Stomach (tissue), 19 donors: ENCODE measurements around the gene MRPS6. TPM values are rescaled to one million over a fixed set of nuclear protein-coding genes. Genes with fewer than 3 reads are reported as not detected.
A peak's percentile ranks its signal among the peaks of the same experiment; 100 is the strongest.

Source experiments
- DNase-seq, 2 donors: peaks; one replicate each; pipeline versions ENCODE4 v3.0.0 to v3.0.0-alpha.2; 2013 to 2019
- H3K27ac ChIP-seq, 5 donors: fragments of 200-600 bp in 4 of 5; sonication (generic) in 4 of 5; one replicate each; pipeline ENCODE4 v1.5.1; 2013 to 2019; ENCODE audit warnings: mild to moderate bottlenecking in 1 of 5, moderate library complexity in 1 of 5
- H3K27me3 ChIP-seq, 3 donors: fragments of 200-600 bp; sonication (generic); one replicate each; pipeline ENCODE4 v1.5.1; 2017 to 2019; ENCODE audit warnings: mixed run types in 1 of 3
- H3K36me3 ChIP-seq, 4 donors: fragments of 200-600 bp; sonication (generic); 1 replicate in 3 of 4; 2 replicates in 1 of 4; pipeline ENCODE4 v1.5.1; 2016 to 2019
- H3K4me1 ChIP-seq, 4 donors: fragments of 200-600 bp; sonication (generic); one replicate each; pipeline ENCODE4 v1.5.1; 2016 to 2019
- H3K4me3 ChIP-seq, 4 donors: fragments of 200-600 bp; sonication (generic) in 3 of 4; one replicate each; pipeline ENCODE4 v1.5.1; 2016 to 2019; ENCODE audit warnings: mild to moderate bottlenecking in 1 of 4
- H3K9me3 ChIP-seq, 4 donors: fragments of 200-600 bp; sonication (generic); one replicate each; pipeline ENCODE4 v1.5.1; 2016 to 2019
- EP300 ChIP-seq: sonication (generic); formaldehyde crosslinking; IDR thresholded peaks from one replicate; pipeline ENCODE4 v1.6.1; 2017; ENCODE audit warnings: antibody characterized with exemption
- POLR2A ChIP-seq, 4 donors: fragments of 450-650 bp; IDR thresholded peaks; one replicate each; pipeline ENCODE4 v1.6.1; 2016; ENCODE audit warnings: antibody characterized with exemption in 4 of 4, control low read depth in 2 of 4, mild to moderate bottlenecking in 1 of 4, moderate library complexity in 1 of 4
- POLR2AphosphoS5 ChIP-seq, 3 donors: sonication (generic); formaldehyde crosslinking; IDR thresholded peaks; one replicate each; pipeline ENCODE4 v1.6.1; 2016; ENCODE audit warnings: antibody characterized with exemption in 3 of 3
- WGBS, 5 donors: extraction: QIAGEN DNeasy Blood & Tissue Kit in 3 of 5; methylation state at CpG; one replicate each; pipeline versions ENCODE4 v1.1.5 to v1.1.7; 2013 to 2018; 5-methylcytosine and 5-hydroxymethylcytosine counted together
- intact Hi-C: fragments of 100-400 bp; cut with DNase I; formaldehyde crosslinking; loops from one replicate; pipeline ENCODE4 v1.15.1; 2023; ENCODE audit warnings: low total_unique reads
- long read RNA-seq, 10 donors: transcript quantifications; one replicate each; lab custom pipeline, GENCODE V29; 2026
- polyA plus RNA-seq, 3 donors: library from polyadenylated mRNA; stranded (reverse); fragments of 200-250 nt; gene quantifications; one replicate each; pipeline ENCODE4 v1.2.3, GENCODE V29; 2013
- total RNA-seq, 5 donors: library from RNA; depleted of rRNA; stranded (reverse); fragments of >200 nt; gene quantifications; one replicate each; pipeline versions ENCODE4 v1.1.0 to v1.2.3, GENCODE V29; 2014 to 2016
- TF ChIP-seq, protein P1 (sequence below), 7 experiments: fragments of 450-650 bp in 4 of 7; fragments of 200-600 bp in 3 of 7; sonication (generic) in 3 of 7; IDR thresholded peaks; one replicate each; pipeline ENCODE4 v1.5.1; 2016 to 2019; ENCODE audit warnings: antibody characterized with exemption in 7 of 7, control low read depth in 2 of 7, mild to moderate bottlenecking in 1 of 7
- donor health status: healthy with polysubstance abuse.
- donor health status: Bipolar disorder and iron deficiency.
- donor health status: healthy.

The MRPS6 gene
- total RNA-seq (100 to 1,000 TPM in 1 of 5 donors, 10 to 100 TPM in 4; 21.3 to 219 (median 46.8) TPM), polyA plus RNA-seq (10 to 100 TPM; 50.1 to 68.8 (median 52.5) TPM)
- long read RNA-seq, donor 1, transcript MRPS6-201 (3 exons, 990 nt) = major isoform, 22 of 24 reads
- long read RNA-seq, donor 1, partial matches to known transcripts = 0 of 24 reads
- long read RNA-seq, donor 1, other reads (novel, unspliced or antisense) = 0 of 24 reads
- long read RNA-seq, donor 2, transcript MRPS6-201 (3 exons, 990 nt) = major isoform, 33 of 39 reads
- long read RNA-seq, donor 2, transcript MRPS6-204 (2 exons, 3,934 nt) = minor isoform, 6 of 39 reads
- long read RNA-seq, donor 2, partial matches to known transcripts = 0 of 39 reads
- long read RNA-seq, donor 2, other reads (novel, unspliced or antisense) = 0 of 39 reads
- long read RNA-seq, donor 3, transcript MRPS6-201 (3 exons, 990 nt) = major isoform, 31 of 33 reads
- long read RNA-seq, donor 3, partial matches to known transcripts = 0 of 33 reads
- long read RNA-seq, donor 3, other reads (novel, unspliced or antisense) = 0 of 33 reads
- long read RNA-seq, donor 4, transcript MRPS6-201 (3 exons, 990 nt) = major isoform, 9 of 9 reads
- long read RNA-seq, donor 4, partial matches to known transcripts = 0 of 9 reads
- long read RNA-seq, donor 4, other reads (novel, unspliced or antisense) = 0 of 9 reads
- long read RNA-seq, donor 5, transcript MRPS6-201 (3 exons, 990 nt) = major isoform, 53 of 63 reads
- long read RNA-seq, donor 5, partial matches to known transcripts = 9 of 63 reads
- long read RNA-seq, donor 5, other reads (novel, unspliced or antisense) = 0 of 63 reads
- long read RNA-seq, donor 6, transcript MRPS6-201 (3 exons, 990 nt) = major isoform, 63 of 106 reads
- long read RNA-seq, donor 6, transcript MRPS6-204 (2 exons, 3,934 nt) = minor isoform, 19 of 106 reads
- long read RNA-seq, donor 6, partial matches to known transcripts = 24 of 106 reads
- long read RNA-seq, donor 6, other reads (novel, unspliced or antisense) = 0 of 106 reads
- long read RNA-seq, donor 7, transcript MRPS6-201 (3 exons, 990 nt) = major isoform, 64 of 65 reads
- long read RNA-seq, donor 7, partial matches to known transcripts = 0 of 65 reads
- long read RNA-seq, donor 7, other reads (novel, unspliced or antisense) = 0 of 65 reads
- long read RNA-seq, donor 8, transcript MRPS6-201 (3 exons, 990 nt) = major isoform, 48 of 51 reads
- long read RNA-seq, donor 8, partial matches to known transcripts = 0 of 51 reads
- long read RNA-seq, donor 8, other reads (novel, unspliced or antisense) = 0 of 51 reads
- long read RNA-seq, donor 9, transcript MRPS6-201 (3 exons, 990 nt) = major isoform, 54 of 64 reads
- long read RNA-seq, donor 9, partial matches to known transcripts = 8 of 64 reads
- long read RNA-seq, donor 9, other reads (novel, unspliced or antisense) = 0 of 64 reads
- long read RNA-seq, donor 10, transcript MRPS6-201 (3 exons, 990 nt) = major isoform, 16 of 17 reads
- long read RNA-seq, donor 10, partial matches to known transcripts = 0 of 17 reads
- long read RNA-seq, donor 10, other reads (novel, unspliced or antisense) = 0 of 17 reads

DNA sequence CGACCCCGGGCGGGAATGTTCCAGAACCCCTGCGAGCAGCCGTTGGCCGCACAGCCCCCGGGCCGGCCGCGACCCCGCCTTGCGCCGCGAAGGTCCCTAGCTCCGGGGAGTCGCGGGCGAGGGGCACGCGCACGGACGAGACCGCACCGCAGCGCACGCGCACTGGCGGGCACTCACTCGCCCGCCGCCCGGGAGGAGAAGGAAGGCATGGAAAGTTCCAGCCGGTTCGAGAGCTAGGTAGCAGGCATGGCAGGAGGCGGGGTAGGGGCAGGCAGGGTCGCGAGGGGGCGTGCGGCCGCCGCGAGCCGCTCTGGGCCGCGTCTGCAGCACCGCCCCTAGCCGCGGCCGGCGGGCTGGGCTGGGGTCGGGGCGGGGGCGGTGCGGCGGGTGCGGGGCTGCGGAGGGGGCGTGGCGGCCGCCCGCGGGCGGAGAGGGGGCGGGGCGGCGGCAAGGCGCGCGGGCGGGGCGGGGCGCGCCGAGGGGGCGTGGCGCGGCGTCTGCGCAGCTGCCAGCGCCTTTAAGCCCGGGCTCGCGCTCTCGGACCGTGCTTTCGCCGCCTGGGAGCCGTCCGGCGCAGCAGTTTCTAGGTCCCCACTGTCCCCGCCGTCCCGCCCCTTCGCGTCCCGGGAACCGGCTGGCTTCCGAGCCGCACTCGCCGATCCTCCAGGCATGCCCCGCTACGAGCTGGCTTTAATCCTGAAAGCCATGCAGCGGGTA, at the start of gene MRPS6, which contains the start of gene SLC5A3:
TSS of gene MRPS6 (plus strand) at position 547 of the 717 bp plus-strand sequence. CDS start at position 670, 123 bp downstream.
TSS of gene SLC5A3 (plus strand) at position 547 of the 717 bp plus-strand sequence. CDS start 21,621 bp downstream, outside the sequence.
- Histone ChIP-seq H3K27me3 (no peaks in the 10 kb centered on the region), H3K9me3 (no peaks in the 10 kb centered on the region), H3K4me3 (peak within 1 kb of the TSS; percentile 79 to 92 (median 84)), H3K4me1 (peaks cover 20 to 46% (median 34%) of the 10 kb centered on the region in 4 donors), H3K36me3 (no peaks in the 10 kb centered on the region), H3K27ac (peak within 1 kb of the TSS; percentile 83 to 95 (median 93))
- intact Hi-C loops = no loop called here
- DNase-seq = peak; percentile 87 to 96
- TF ChIP-seq, protein P1, sequence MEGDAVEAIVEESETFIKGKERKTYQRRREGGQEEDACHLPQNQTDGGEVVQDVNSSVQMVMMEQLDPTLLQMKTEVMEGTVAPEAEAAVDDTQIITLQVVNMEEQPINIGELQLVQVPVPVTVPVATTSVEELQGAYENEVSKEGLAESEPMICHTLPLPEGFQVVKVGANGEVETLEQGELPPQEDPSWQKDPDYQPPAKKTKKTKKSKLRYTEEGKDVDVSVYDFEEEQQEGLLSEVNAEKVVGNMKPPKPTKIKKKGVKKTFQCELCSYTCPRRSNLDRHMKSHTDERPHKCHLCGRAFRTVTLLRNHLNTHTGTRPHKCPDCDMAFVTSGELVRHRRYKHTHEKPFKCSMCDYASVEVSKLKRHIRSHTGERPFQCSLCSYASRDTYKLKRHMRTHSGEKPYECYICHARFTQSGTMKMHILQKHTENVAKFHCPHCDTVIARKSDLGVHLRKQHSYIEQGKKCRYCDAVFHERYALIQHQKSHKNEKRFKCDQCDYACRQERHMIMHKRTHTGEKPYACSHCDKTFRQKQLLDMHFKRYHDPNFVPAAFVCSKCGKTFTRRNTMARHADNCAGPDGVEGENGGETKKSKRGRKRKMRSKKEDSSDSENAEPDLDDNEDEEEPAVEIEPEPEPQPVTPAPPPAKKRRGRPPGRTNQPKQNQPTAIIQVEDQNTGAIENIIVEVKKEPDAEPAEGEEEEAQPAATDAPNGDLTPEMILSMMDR (IDR thresholded peaks at IDR 0.05) = no peak
- TF ChIP-seq POLR2A (IDR thresholded peaks at IDR 0.05) (peak in 1 of 4 donors; percentile 34), EP300 (no peak), POLR2AphosphoS5 (IDR thresholded peaks at IDR 0.05) (peak; percentile 52 to 96 (median 90))
- 0 to 1% (median 0%) methylated on average over 6 to 85 of the region's 104 CpGs for WGBS, 5 donors

DNA sequence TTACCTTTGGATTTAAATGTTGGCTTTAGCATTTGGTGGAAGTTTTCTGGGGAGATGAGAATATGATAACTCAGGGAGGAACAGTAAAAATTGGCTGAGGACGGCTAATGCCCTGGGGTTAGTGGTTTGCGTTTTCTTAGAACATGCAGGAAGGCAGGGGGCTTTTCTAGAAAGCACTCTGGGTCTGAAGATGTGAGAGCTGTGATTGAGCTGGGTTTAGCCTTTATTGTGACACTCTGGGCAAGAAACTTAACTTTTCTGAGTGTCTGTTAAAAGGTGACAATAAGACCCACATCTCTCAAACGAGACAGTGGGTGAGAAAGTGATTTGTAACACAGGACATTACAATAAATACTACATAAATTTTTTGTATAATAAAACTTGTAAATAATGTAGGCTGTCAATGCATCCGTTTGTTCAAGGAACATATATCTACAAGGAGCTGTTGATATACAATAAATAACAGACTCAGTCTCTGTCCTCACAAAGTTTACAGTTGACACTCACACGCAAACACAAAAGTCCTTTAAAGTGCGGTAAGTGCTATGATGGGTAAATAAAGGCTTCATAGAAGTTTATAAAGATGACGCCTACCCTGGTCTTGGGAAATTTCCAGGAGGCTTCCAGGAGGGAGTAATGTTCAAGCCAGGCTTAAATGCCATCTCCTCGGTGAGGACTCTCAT, 49.5 kb upstream of the MRPS6 start:
- TF ChIP-seq POLR2A (IDR thresholded peaks at IDR 0.05) (no peak), POLR2AphosphoS5 (IDR thresholded peaks at IDR 0.05) (no peak), EP300 (no peak)
- TF ChIP-seq, protein P1 (IDR thresholded peaks at IDR 0.05) = no peak
- intact Hi-C loops = no loop called here
- Histone ChIP-seq H3K9me3 (peaks cover 0 to 8% (median 2%) of the 10 kb centered on the region in 4 donors), H3K27ac (no peak overlapping the region), H3K4me3 (no peak overlapping the region), H3K36me3 (no peaks in the 10 kb centered on the region), H3K4me1 (peaks cover 0 to 38% (median 14%) of the 10 kb centered on the region in 4 donors), H3K27me3 (no peaks in the 10 kb centered on the region)
- DNase-seq = peak in 1 of 2 donors; percentile 36
- WGBS, 5 donors = 48 to 64% (median 58%) methylated on average over 8 of the region's 8 CpGs

DNA sequence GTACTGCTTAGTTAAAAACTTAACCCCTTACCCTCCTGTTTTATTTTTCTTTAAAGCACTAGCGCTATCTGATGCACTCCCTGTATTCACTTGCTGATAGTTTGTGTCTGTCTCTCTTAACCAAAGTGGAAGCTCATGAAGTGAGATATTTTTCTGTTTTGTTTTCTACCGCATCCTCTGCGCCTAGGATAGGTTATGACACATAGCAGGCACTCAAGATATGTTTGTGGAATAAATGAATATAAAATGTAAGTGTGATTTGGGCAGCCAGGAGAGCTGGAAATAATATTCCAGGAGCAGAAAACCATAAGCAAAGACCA, 49.0 kb upstream of the MRPS6 start:
- Histone ChIP-seq H3K27me3 (no peaks in the 10 kb centered on the region), H3K36me3 (no peaks in the 10 kb centered on the region), H3K27ac (no peak overlapping the region), H3K9me3 (peaks cover 0 to 8% (median 2%) of the 10 kb centered on the region in 4 donors), H3K4me3 (no peak overlapping the region), H3K4me1 (peaks cover 0 to 38% (median 14%) of the 10 kb centered on the region in 4 donors)
- DNase-seq = no peak
- 75 to 94% (median 90%) methylated on average over 3 of the region's 3 CpGs for WGBS, 5 donors
- TF ChIP-seq, protein P1 (IDR thresholded peaks at IDR 0.05) = no peak
- TF ChIP-seq POLR2AphosphoS5 (IDR thresholded peaks at IDR 0.05) (no peak), EP300 (no peak), POLR2A (IDR thresholded peaks at IDR 0.05) (no peak)
- intact Hi-C loops = no loop called here
